Trophoblast cell (in vitro differentiated cells and primary cell): ENCODE results near the gene KRTAP4-8.

Experiments
- DNase-seq, 2 donors: peaks; one replicate each; pipeline ENCODE4 v3.0.0-alpha.2; 2016
- H2AFZ ChIP-seq: 2 replicates; pipeline ENCODE4 v1.6.1; 2013; ENCODE audit warnings: low read length, moderate library complexity, mild to moderate bottlenecking; ENCODE audit not compliant: insufficient read depth, poor library complexity
- H2AK5ac ChIP-seq: 2 replicates; pipeline ENCODE4 v1.6.1; 2013; ENCODE audit warnings: mild to moderate bottlenecking, low read length
- H2BK120ac ChIP-seq: 2 replicates; pipeline ENCODE4 v1.6.1; 2013; ENCODE audit warnings: low read length, mild to moderate bottlenecking, moderate library complexity; ENCODE audit not compliant: insufficient read depth, poor library complexity
- H2BK12ac ChIP-seq: 2 replicates; pipeline ENCODE4 v1.6.1; 2013; ENCODE audit warnings: mild to moderate bottlenecking, low read length, moderate library complexity
- H2BK5ac ChIP-seq: 2 replicates; pipeline ENCODE4 v1.6.1; 2013; ENCODE audit warnings: low read length, low read depth, moderate library complexity, mild to moderate bottlenecking; ENCODE audit not compliant: poor library complexity
- H3K14ac ChIP-seq: 2 replicates; pipeline ENCODE4 v1.6.1; 2013; ENCODE audit warnings: mild to moderate bottlenecking, low read length
- H3K18ac ChIP-seq: 2 replicates; pipeline ENCODE4 v1.6.1; 2013; ENCODE audit warnings: mild to moderate bottlenecking, low read length
- H3K23ac ChIP-seq: 2 replicates; pipeline ENCODE4 v1.6.1; 2013; ENCODE audit warnings: low read length
- H3K27ac ChIP-seq: 2 replicates; pipeline ENCODE4 v1.5.1; 2013; ENCODE audit warnings: low read depth, mild to moderate bottlenecking, inconsistent platforms, low read length, moderate library complexity
- H3K27me3 ChIP-seq: 2 replicates; pipeline ENCODE4 v1.6.1; 2013; ENCODE audit warnings: inconsistent platforms, mild to moderate bottlenecking, low read length, moderate library complexity; ENCODE audit not compliant: insufficient read depth
- H3K36me3 ChIP-seq, 2 experiments: 1 replicate in 1 of 2; 2 replicates in 1 of 2; pipeline ENCODE4 v1.6.1; 2013; ENCODE audit warnings: low read length in 2 of 2, mild to moderate bottlenecking in 2 of 2, moderate library complexity in 1 of 2; ENCODE audit not compliant: insufficient read depth in 2 of 2, control insufficient read depth in 1 of 2
- H3K4ac ChIP-seq: 2 replicates; pipeline ENCODE4 v1.6.1; 2013; ENCODE audit warnings: low read depth, mild to moderate bottlenecking, low read length, moderate library complexity
- H3K4me1 ChIP-seq, 2 experiments: 1 replicate in 1 of 2; 2 replicates in 1 of 2; pipeline ENCODE4 v1.6.1; 2013; ENCODE audit warnings: low read length in 2 of 2, mild to moderate bottlenecking in 2 of 2, moderate library complexity in 1 of 2; ENCODE audit not compliant: insufficient read depth in 2 of 2, control insufficient read depth in 1 of 2
- H3K4me2 ChIP-seq: 2 replicates; pipeline ENCODE4 v1.6.1; 2013; ENCODE audit warnings: inconsistent platforms, mild to moderate bottlenecking, low read length, moderate library complexity
- H3K4me3 ChIP-seq: 2 replicates; pipeline ENCODE4 v1.5.1; 2013; ENCODE audit warnings: mild to moderate bottlenecking, low read depth, low read length, inconsistent platforms
- H3K79me1 ChIP-seq: one replicate; pipeline ENCODE4 v1.6.1; 2013; ENCODE audit warnings: low read length
- H3K79me2 ChIP-seq: 2 replicates; pipeline ENCODE4 v1.6.1; 2013; ENCODE audit warnings: low read length, mild to moderate bottlenecking; ENCODE audit not compliant: control insufficient read depth, insufficient read depth, poor library complexity
- H3K9ac ChIP-seq: 2 replicates; pipeline ENCODE4 v1.6.1; 2013; ENCODE audit warnings: mild to moderate bottlenecking, low read length
- H3K9me3 ChIP-seq: 2 replicates; pipeline ENCODE4 v1.6.1; 2013; ENCODE audit warnings: low read depth, mild to moderate bottlenecking, control low read depth, inconsistent platforms, low read length; ENCODE audit not compliant: insufficient read depth
- H4K12ac ChIP-seq: 2 replicates; pipeline ENCODE4 v1.6.1; 2013; ENCODE audit warnings: low read depth, mild to moderate bottlenecking, low read length, moderate library complexity
- H4K8ac ChIP-seq: 2 replicates; pipeline ENCODE4 v1.6.1; 2013; ENCODE audit warnings: low read depth, mild to moderate bottlenecking, low read length, moderate library complexity
- H4K91ac ChIP-seq: one replicate; pipeline ENCODE4 v1.6.1; 2013; ENCODE audit warnings: low read depth, mild to moderate bottlenecking, low read length, moderate library complexity
- WGBS: extraction: QIAGEN DNeasy Blood & Tissue Kit; methylation state at CpG from one replicate; pipeline ENCODE4 v1.1.7; 2013; ENCODE audit warnings: missing lambda C conversion rate; ENCODE audit not compliant: insufficient read length, insufficient coverage; ENCODE audit errors: extremely low coverage; 5-methylcytosine and 5-hydroxymethylcytosine counted together

Gene KRTAP4-8

DNA sequence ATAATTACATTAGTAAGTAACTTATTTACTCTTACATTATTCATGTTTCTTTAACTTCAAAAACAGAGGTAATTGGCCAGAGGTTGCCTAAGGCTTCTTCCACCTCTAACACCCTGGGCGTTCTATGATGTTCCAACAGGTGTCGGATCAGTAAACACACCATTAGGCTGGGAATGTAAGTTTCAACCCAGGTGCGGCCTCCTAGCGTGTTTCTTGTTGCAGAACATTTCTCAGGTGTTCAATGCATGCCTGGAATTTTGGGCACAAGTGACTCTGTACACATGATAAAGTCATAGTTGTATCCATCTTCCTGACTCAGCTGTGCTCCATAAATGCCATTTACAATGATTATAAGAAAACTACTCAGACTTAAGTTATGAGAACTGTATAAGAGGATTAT lies 43.9 kb downstream of the KRTAP4-8 start:
- Histone ChIP-seq H3K36me3 (no peaks in the 10 kb centered on the region), H3K9me3 (no peaks in the 10 kb centered on the region), H3K9ac (no peak overlapping the region), H4K12ac (no peak overlapping the region), H3K23ac (no peak overlapping the region), H3K4me2 (no peak overlapping the region), H3K27ac (no peak overlapping the region), H3K79me1 (no peaks in the 10 kb centered on the region), H3K4ac (no peak overlapping the region), H3K4me1 (peaks cover 0 to 2% of the 10 kb centered on the region in 2 experiments), H2AFZ (no peak overlapping the region), H3K14ac (no peak overlapping the region), H2AK5ac (no peak overlapping the region), H3K4me3 (no peak overlapping the region), H3K79me2 (no peaks in the 10 kb centered on the region), H3K27me3 (no peaks in the 10 kb centered on the region), H2BK5ac (no peak overlapping the region), H3K18ac (no peak overlapping the region), H4K8ac (no peak overlapping the region), H2BK12ac (no peak overlapping the region), H2BK120ac (no peak overlapping the region), H4K91ac (no peak overlapping the region)
- DNase-seq = peak; percentile 66 to 82
- no CpG with 5 or more reads among the region's 4 CpGs for WGBS

- peaks cover 5 to 6% of the 10 kb centered on the region in 2 experiments for H3K4me1 ChIP-seq
- H4K91ac ChIP-seq = no peak overlapping the region
- no peak for DNase-seq
- no peak overlapping the region for H3K9ac ChIP-seq
- H3K79me2 ChIP-seq = no peaks in the 10 kb centered on the region
- H3K27me3 ChIP-seq = no peaks in the 10 kb centered on the region
- no peak overlapping the region for H3K18ac ChIP-seq
- no peak overlapping the region for H2BK120ac ChIP-seq
- H4K12ac ChIP-seq = no peak overlapping the region
- H3K36me3 ChIP-seq = no peaks in the 10 kb centered on the region
- H2AFZ ChIP-seq = no peak overlapping the region
- peaks cover 4% of the 10 kb centered on the region for H3K79me1 ChIP-seq
- H3K23ac ChIP-seq = no peak overlapping the region
- H4K8ac ChIP-seq = no peak overlapping the region
- H3K27ac ChIP-seq = no peak overlapping the region
- H3K14ac ChIP-seq = no peak overlapping the region
- no peak overlapping the region for H3K4me2 ChIP-seq
- no peak overlapping the region for H3K4me3 ChIP-seq
- no peak overlapping the region for H2AK5ac ChIP-seq
- H3K4ac ChIP-seq = no peak overlapping the region
- H3K9me3 ChIP-seq = no peaks in the 10 kb centered on the region
- no peak overlapping the region for H2BK5ac ChIP-seq
- no peak overlapping the region for H2BK12ac ChIP-seq
These were observed 45.4 kb downstream of the KRTAP4-8 start for GRCh38 chr17:41052566-41052965.

GRCh38 chr17:41049110-41049509 lies 48.8 kb downstream of the KRTAP4-8 start:
- Histone ChIP-seq H3K4me1 (peaks cover 5 to 6% of the 10 kb centered on the region in 2 experiments), H3K36me3 (no peaks in the 10 kb centered on the region), H3K9ac (no peak overlapping the region), H3K9me3 (no peaks in the 10 kb centered on the region), H3K14ac (no peak overlapping the region), H3K18ac (no peak overlapping the region), H3K79me1 (peaks cover 5% of the 10 kb centered on the region), H2AK5ac (no peak overlapping the region), H3K27ac (peak overlapping the region; percentile 80), H4K8ac (no peak overlapping the region), H3K79me2 (no peaks in the 10 kb centered on the region), H3K4me2 (peak overlapping the region; percentile 27), H4K12ac (no peak overlapping the region), H2AFZ (no peak overlapping the region), H3K4me3 (no peak overlapping the region), H2BK120ac (no peak overlapping the region), H4K91ac (no peak overlapping the region), H3K27me3 (no peaks in the 10 kb centered on the region), H2BK5ac (no peak overlapping the region), H2BK12ac (no peak overlapping the region), H3K4ac (no peak overlapping the region), H3K23ac (no peak overlapping the region)
- whole genome bisulfite sequencing = no CpG with 5 or more reads among the region's 2 CpGs
- DNase-seq = peak; percentile 31 to 81

DNA sequence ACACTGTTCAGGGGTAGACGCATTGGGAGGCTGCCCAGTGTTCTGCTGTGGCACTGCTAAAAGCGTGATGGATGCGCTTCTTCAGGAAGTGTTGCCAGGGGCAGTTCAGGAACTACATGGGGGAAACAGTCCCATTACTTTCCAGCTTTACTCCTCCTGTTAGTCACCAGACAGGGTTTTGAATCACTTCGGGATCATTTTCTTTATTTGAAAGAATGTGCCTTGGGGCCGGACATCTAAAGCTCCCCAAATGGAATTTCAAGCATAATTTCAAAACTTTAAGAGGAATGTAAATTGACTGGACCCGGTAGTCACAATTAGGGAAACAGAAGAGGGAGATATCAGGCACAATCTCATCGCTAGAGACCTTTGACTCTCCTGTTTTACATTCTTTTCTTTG lies 49.5 kb downstream of the KRTAP4-8 start:
- Histone ChIP-seq H2BK12ac (no peak overlapping the region), H4K91ac (peak overlapping the region; percentile 72), H3K23ac (no peak overlapping the region), H3K36me3 (no peaks in the 10 kb centered on the region), H3K4ac (no peak overlapping the region), H4K12ac (no peak overlapping the region), H2BK120ac (no peak overlapping the region), H3K4me2 (peak overlapping the region; percentile 27), H2AFZ (no peak overlapping the region), H4K8ac (no peak overlapping the region), H3K27ac (peak overlapping the region; percentile 81), H3K9ac (no peak overlapping the region), H3K9me3 (no peaks in the 10 kb centered on the region), H3K4me3 (no peak overlapping the region), H3K18ac (no peak overlapping the region), H3K27me3 (no peaks in the 10 kb centered on the region), H3K4me1 (peaks cover 5 to 6% of the 10 kb centered on the region in 2 experiments), H2AK5ac (no peak overlapping the region), H3K79me1 (peaks cover 5% of the 10 kb centered on the region), H2BK5ac (peak overlapping the region; percentile 84), H3K14ac (peak overlapping the region; percentile 48), H3K79me2 (no peaks in the 10 kb centered on the region)
- DNase-seq = peak; percentile 84 to 97
- WGBS = no CpG with 5 or more reads among the region's 7 CpGs
